EH (cell line): ENCODE measurements around the gene TERT.

ENCODE experiments used
- DNase-seq: peaks from one replicate; pipeline ENCODE4 v3.0.0-alpha.2; 2015; ENCODE audit warnings: low read depth

TERT gene

GRCh38 chr5:1259806-1260480, 34.9 kb downstream of the TERT start:
- DNase-seq: no peak

GRCh38 chr5:1257841-1258240, 37.0 kb downstream of the TERT start:
- DNase-seq: no peak

GRCh38 chr5:1257363-1257762, 37.5 kb downstream of the TERT start:
- DNase-seq: no peak

GRCh38 chr5:1256776-1257175, 38.1 kb downstream of the TERT start:
- DNase-seq: no peak

GRCh38 chr5:1255081-1255561, 39.7 kb downstream of the TERT start:
- peak; percentile 74 for DNase-seq

- DNase-seq: peak; percentile 67
Observed at GRCh38 chr5:1254196-1254595, 40.7 kb downstream of the TERT start.

- DNase-seq: peak; percentile 83
Observed at GRCh38 chr5:1253456-1254105, 41.3 kb downstream of the TERT start.

GRCh38 chr5:1252681-1253080, 42.2 kb downstream of the TERT start:
- no peak for DNase-seq

GRCh38 chr5:1251678-1252580, 42.9 kb downstream of the TERT start:
- no peak for DNase-seq

GRCh38 chr5:1249366-1250280, 45.2 kb downstream of the TERT start:
- no peak for DNase-seq

GRCh38 chr5:1247811-1248210, 47.1 kb downstream of the TERT start:
- DNase-seq: no peak

- DNase-seq: peak; percentile 13
Observed at GRCh38 chr5:1246711-1247431, 48.0 kb downstream of the TERT start.

GRCh38 chr5:1245905-1246576, 48.8 kb downstream of the TERT start:
- DNase-seq: no peak

GRCh38 chr5:1244976-1245375, 49.9 kb downstream of the TERT start:
- DNase-seq: no peak

GRCh38 chr5:1244255-1244654, 50.6 kb downstream of the TERT start:
- DNase-seq: no peak

- DNase-seq: no peak
Observed at GRCh38 chr5:1243487-1244130, 51.3 kb downstream of the TERT start.

- DNase-seq: no peak
Observed at GRCh38 chr5:1242733-1243486, 52.0 kb downstream of the TERT start.

- DNase-seq: no peak
Observed at GRCh38 chr5:1241509-1242080, 53.3 kb downstream of the TERT start.
